Gastroesophageal sphincter (tissue), 4 donors: ENCODE measurements around the gene TNFSF13B. TPM values are rescaled to one million over a fixed set of nuclear protein-coding genes. Genes with fewer than 3 reads are reported as not detected.
"Not testable (repeated sequence)": the region's sequence is repeated elsewhere in the genome, so short reads cannot be mapped to it uniquely, and the experiment has no call there.

Experiments used
- ATAC-seq: fragments of 150-250 bp; one replicate; pipeline ENCODE4 v1.9.1; 2016; ENCODE audit warnings: mild to moderate bottlenecking, moderate library complexity
- H3K27ac ChIP-seq, 4 donors: fragments of 200-600 bp; sonication (generic) in 3 of 4; 1 replicate in 3 of 4; 2 replicates in 1 of 4; pipeline ENCODE4 v1.5.1; 2016 to 2019
- H3K27me3 ChIP-seq: fragments of 200-600 bp; sonication (generic); one replicate; pipeline ENCODE4 v1.5.1; 2019
- H3K36me3 ChIP-seq, 2 donors: fragments of 200-600 bp; sonication (generic); one replicate each; pipeline ENCODE4 v1.5.1; 2019; ENCODE audit warnings: control low read depth in 1 of 2
- H3K4me1 ChIP-seq, 3 donors: fragments of 200-600 bp; sonication (generic); 1 replicate in 2 of 3; 2 replicates in 1 of 3; pipeline ENCODE4 v1.5.1; 2016 to 2019; ENCODE audit warnings: control low read depth in 2 of 3
- H3K4me3 ChIP-seq, 2 donors: fragments of 200-600 bp; sonication (generic); one replicate each; pipeline ENCODE4 v1.5.1; 2019; ENCODE audit warnings: mild to moderate bottlenecking in 1 of 2, moderate library complexity in 1 of 2
- H3K9me3 ChIP-seq, 3 donors: fragments of 200-600 bp; sonication (generic); one replicate each; pipeline ENCODE4 v1.5.1; 2017 to 2019; ENCODE audit warnings: control low read depth in 2 of 3
- CTCF ChIP-seq, 4 experiments: fragments of 200-600 bp in 2 of 4; fragments of 450-650 bp in 2 of 4; sonication (generic) in 1 of 4; IDR thresholded peaks; one replicate each; pipeline ENCODE4 v1.5.1; 2017 to 2019; ENCODE audit warnings: antibody characterized with exemption in 4 of 4, mild to moderate bottlenecking in 2 of 4, moderate library complexity in 2 of 4
- EP300 ChIP-seq: sonication (generic); formaldehyde crosslinking; IDR thresholded peaks from one replicate; pipeline ENCODE4 v1.6.1; 2017; ENCODE audit warnings: antibody characterized with exemption, mild to moderate bottlenecking
- POLR2A ChIP-seq, 2 donors: fragments of 450-650 bp; IDR thresholded peaks; one replicate each; pipeline ENCODE4 v1.6.1; 2017; ENCODE audit warnings: antibody characterized with exemption in 2 of 2, mild to moderate bottlenecking in 2 of 2, moderate library complexity in 1 of 2
- POLR2AphosphoS5 ChIP-seq: sonication (generic); formaldehyde crosslinking; IDR thresholded peaks from one replicate; pipeline ENCODE4 v1.6.1; 2017; ENCODE audit warnings: antibody characterized with exemption
- whole genome bisulfite sequencing, 2 donors: methylation state at CpG; one replicate each; pipeline ENCODE4 v1.1.5; 2018; ENCODE audit warnings: low coverage in 1 of 2; 5-methylcytosine and 5-hydroxymethylcytosine counted together
- total RNA-seq, 4 donors: library from RNA; depleted of rRNA; stranded (reverse); fragments of >200 nt; gene quantifications; one replicate each; pipeline ENCODE4 v1.1.0, GENCODE V29; 2016

TNFSF13B gene
- total RNA-seq, 4 donors from 2014 or later = 1.0 to 20.1 (median 9.8) TPM

- Histone ChIP-seq H3K9me3 (no peaks in the 10 kb centered on the region), H3K4me1 (no peaks in the 10 kb centered on the region), H3K36me3 (no peaks in the 10 kb centered on the region), H3K27ac (no peak overlapping the region), H3K4me3 (no peak overlapping the region), H3K27me3 (no peaks in the 10 kb centered on the region)
- ATAC-seq = no peak
- 63 to 93% methylated on average over 1 of the region's 1 CpG for WGBS, 2 donors
- no peak for TF ChIP-seq CTCF (IDR thresholded peaks at IDR 0.05)
- TF ChIP-seq POLR2AphosphoS5 = no peak
- TF ChIP-seq POLR2A (IDR thresholded peaks at IDR 0.05) = no peak
- no peak for TF ChIP-seq EP300
These were observed 27.6 kb downstream of the TNFSF13B start for GRCh38 chr13:108297114-108297513.

GRCh38 chr13:108302279-108302678 is 32.8 kb downstream of the TNFSF13B start:
- no peak for ATAC-seq
- no peak overlapping the region for H3K27ac ChIP-seq
- H3K4me3 ChIP-seq = no peak overlapping the region
- H3K27me3 ChIP-seq = no peaks in the 10 kb centered on the region
- no peaks in the 10 kb centered on the region for H3K9me3 ChIP-seq
- H3K36me3 ChIP-seq = no peaks in the 10 kb centered on the region
- WGBS, 2 donors = 55 to 60% methylated on average over 1 of the region's 1 CpG
- no peak for TF ChIP-seq POLR2A (IDR thresholded peaks at IDR 0.05)
- TF ChIP-seq EP300 = no peak
- no peaks in the 10 kb centered on the region for H3K4me1 ChIP-seq

GRCh38 chr13:108304170-108305016 is 34.9 kb downstream of the TNFSF13B start:
- H3K27ac ChIP-seq = no peak overlapping the region
- H3K4me3 ChIP-seq = no peak overlapping the region
- no peaks in the 10 kb centered on the region for H3K9me3 ChIP-seq
- H3K36me3 ChIP-seq = no peaks in the 10 kb centered on the region
- no peaks in the 10 kb centered on the region for H3K4me1 ChIP-seq
- H3K27me3 ChIP-seq = no peaks in the 10 kb centered on the region
- TF ChIP-seq POLR2AphosphoS5 = no peak
- no peak for TF ChIP-seq EP300
- TF ChIP-seq CTCF (IDR thresholded peaks at IDR 0.05) = no peak
- no peak for TF ChIP-seq POLR2A (IDR thresholded peaks at IDR 0.05)
- 57 to 66% methylated on average over 4 to 7 of the region's 7 CpGs for WGBS, 2 donors
- no peak for ATAC-seq

- H3K4me3 ChIP-seq = no peak overlapping the region
- no peaks in the 10 kb centered on the region for H3K36me3 ChIP-seq
- H3K4me1 ChIP-seq = no peaks in the 10 kb centered on the region
- no peaks in the 10 kb centered on the region for H3K27me3 ChIP-seq
- H3K27ac ChIP-seq = no peak overlapping the region
- no peak for ATAC-seq
- H3K9me3 ChIP-seq = no peaks in the 10 kb centered on the region
- TF ChIP-seq EP300 (no peak), POLR2AphosphoS5 (no peak), POLR2A (IDR thresholded peaks at IDR 0.05) (no peak), CTCF (IDR thresholded peaks at IDR 0.05) (no peak)
These were observed 36.1 kb downstream of the TNFSF13B start for GRCh38 chr13:108305655-108306054.

GRCh38 chr13:108306860-108307259 is 37.3 kb downstream of the TNFSF13B start:
- H3K4me1 ChIP-seq = no peaks in the 10 kb centered on the region
- no peaks in the 10 kb centered on the region for H3K9me3 ChIP-seq
- H3K27me3 ChIP-seq = no peaks in the 10 kb centered on the region
- TF ChIP-seq EP300 = no peak
- TF ChIP-seq CTCF (IDR thresholded peaks at IDR 0.05) = no peak
- no peak for TF ChIP-seq POLR2AphosphoS5
- TF ChIP-seq POLR2A (IDR thresholded peaks at IDR 0.05) = no peak
- H3K4me3 ChIP-seq = no peak overlapping the region
- H3K27ac ChIP-seq = no peak overlapping the region
- H3K36me3 ChIP-seq = no peaks in the 10 kb centered on the region
- ATAC-seq = no peak

- H3K4me1 ChIP-seq, H3K27me3 ChIP-seq, H3K4me3 ChIP-seq, H3K9me3 ChIP-seq, H3K36me3 ChIP-seq, H3K27ac ChIP-seq, ATAC-seq: not testable (repeated sequence)
- 60 to 91% methylated on average over 1 to 4 of the region's 4 CpGs for WGBS, 2 donors
These were observed 42.1 kb downstream of the TNFSF13B start for GRCh38 chr13:108311596-108311995.
